ENCODE results near the gene HPCAL1. TPM values are rescaled to one million over a fixed set of nuclear protein-coding genes. Genes with fewer than 3 reads are reported as not detected.

Gene HPCAL1
- total RNA-seq, 1 donor from 2014 or later: 3.7 TPM

DNA sequence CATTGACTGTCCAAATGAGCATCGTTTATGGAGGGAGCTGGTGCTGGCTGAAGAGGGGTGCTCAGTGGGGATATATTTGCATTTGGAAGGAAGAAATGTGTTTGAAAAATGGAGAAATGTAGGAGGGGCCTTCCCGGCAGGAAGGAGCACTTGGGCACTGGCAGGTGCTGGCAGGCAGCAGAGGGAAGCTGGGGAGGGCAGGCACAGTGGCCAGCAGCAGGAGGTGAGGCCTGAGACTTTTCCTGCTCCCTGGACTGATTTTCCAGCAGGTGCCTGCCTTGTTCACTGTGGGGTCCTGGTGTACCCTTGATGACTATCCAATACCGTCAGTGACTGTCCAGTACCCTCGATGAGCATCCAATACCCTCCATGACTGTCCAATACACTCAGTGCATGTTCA, 20.8 kb upstream of the HPCAL1 start:
- TF ChIP-seq, protein P1, sequence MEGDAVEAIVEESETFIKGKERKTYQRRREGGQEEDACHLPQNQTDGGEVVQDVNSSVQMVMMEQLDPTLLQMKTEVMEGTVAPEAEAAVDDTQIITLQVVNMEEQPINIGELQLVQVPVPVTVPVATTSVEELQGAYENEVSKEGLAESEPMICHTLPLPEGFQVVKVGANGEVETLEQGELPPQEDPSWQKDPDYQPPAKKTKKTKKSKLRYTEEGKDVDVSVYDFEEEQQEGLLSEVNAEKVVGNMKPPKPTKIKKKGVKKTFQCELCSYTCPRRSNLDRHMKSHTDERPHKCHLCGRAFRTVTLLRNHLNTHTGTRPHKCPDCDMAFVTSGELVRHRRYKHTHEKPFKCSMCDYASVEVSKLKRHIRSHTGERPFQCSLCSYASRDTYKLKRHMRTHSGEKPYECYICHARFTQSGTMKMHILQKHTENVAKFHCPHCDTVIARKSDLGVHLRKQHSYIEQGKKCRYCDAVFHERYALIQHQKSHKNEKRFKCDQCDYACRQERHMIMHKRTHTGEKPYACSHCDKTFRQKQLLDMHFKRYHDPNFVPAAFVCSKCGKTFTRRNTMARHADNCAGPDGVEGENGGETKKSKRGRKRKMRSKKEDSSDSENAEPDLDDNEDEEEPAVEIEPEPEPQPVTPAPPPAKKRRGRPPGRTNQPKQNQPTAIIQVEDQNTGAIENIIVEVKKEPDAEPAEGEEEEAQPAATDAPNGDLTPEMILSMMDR (IDR thresholded peaks at IDR 0.05): no peak
- no peak for TF ChIP-seq EZH2 (IDR thresholded peaks at IDR 0.05)
- TF ChIP-seq EZH2phosphoT487 (IDR thresholded peaks at IDR 0.05): no peak
- peaks cover 8% of the 10 kb centered on the region for H3K27me3 Mint-ChIP-seq (ENCODE audit: insufficient read depth, low read depth)
- H3F3A ChIP-seq (ENCODE audit: low read depth): no peaks in the 10 kb centered on the region
- H4K20me1 ChIP-seq (ENCODE audit: low read depth): no peaks in the 10 kb centered on the region
- no peak overlapping the region for H3K4me2 ChIP-seq
- H2AFZ ChIP-seq (replicated peaks): no peak overlapping the region
- H3K27ac Mint-ChIP-seq: no peak overlapping the region
- peaks cover 13% of the 10 kb centered on the region for H3K4me1 ChIP-seq
- no peaks in the 10 kb centered on the region for H3K9me3 ChIP-seq (ENCODE audit: low read depth)
- H3K79me2 ChIP-seq (ENCODE audit: low read depth): no peaks in the 10 kb centered on the region
- no peaks in the 10 kb centered on the region for H3K36me3 Mint-ChIP-seq
- DNase-seq (ENCODE audit: low spot score): no peak
- H3K36me3 ChIP-seq: no peaks in the 10 kb centered on the region
- no peaks in the 10 kb centered on the region for H3K9me3 Mint-ChIP-seq
- H3K4me1 Mint-ChIP-seq: peaks cover 35% of the 10 kb centered on the region
- H3K9ac ChIP-seq: no peak overlapping the region
- H3K27me3 ChIP-seq: no peaks in the 10 kb centered on the region
- no peak overlapping the region for H3K4me3 Mint-ChIP-seq
- H3K27ac ChIP-seq: no peak overlapping the region
- H3K4me3 ChIP-seq: no peak overlapping the region

DNA sequence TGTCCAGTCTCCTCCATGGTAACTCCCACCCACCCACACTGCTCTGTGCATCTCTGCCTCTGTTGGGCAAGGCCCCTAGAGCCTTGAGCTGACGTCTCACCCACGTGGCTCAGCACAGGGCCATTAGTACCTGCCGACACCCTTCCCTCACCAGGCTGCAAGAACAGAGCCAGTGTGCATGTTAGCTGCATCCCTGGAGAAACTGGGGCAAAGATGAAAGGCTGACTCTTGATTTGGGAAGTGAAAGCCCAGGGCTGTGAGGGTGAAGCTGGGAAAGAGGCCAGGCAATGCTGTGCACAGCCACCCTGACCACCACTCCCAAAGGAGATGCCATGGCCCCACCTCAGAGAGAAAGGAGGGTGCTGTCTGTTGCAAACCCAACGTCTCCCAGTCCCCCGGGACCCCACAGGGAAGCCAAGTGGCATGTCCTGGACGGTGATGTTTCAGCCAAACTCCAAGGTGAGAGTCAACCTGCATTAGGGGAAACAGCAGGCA, 20.0 kb upstream of the HPCAL1 start:
- peaks cover 13% of the 10 kb centered on the region for H3K4me1 ChIP-seq
- H3K9me3 ChIP-seq (ENCODE audit: low read depth): no peaks in the 10 kb centered on the region
- H3K27ac ChIP-seq: no peak overlapping the region
- Mint-ChIP-seq H3K9me3 (no peaks in the 10 kb centered on the region), H3K27ac (peak overlapping the region; percentile 23), H3K27me3 (ENCODE audit: insufficient read depth, low read depth) (peaks cover 6% of the 10 kb centered on the region), H3K36me3 (no peaks in the 10 kb centered on the region), H3K4me1 (peaks cover 33% of the 10 kb centered on the region), H3K4me3 (no peak overlapping the region)
- H3K4me3 ChIP-seq: no peak overlapping the region
- H3K79me2 ChIP-seq (ENCODE audit: low read depth): no peaks in the 10 kb centered on the region
- DNase-seq (ENCODE audit: low spot score): no peak
- H3K36me3 ChIP-seq: no peaks in the 10 kb centered on the region
- TF ChIP-seq EZH2 (IDR thresholded peaks at IDR 0.05): no peak
- TF ChIP-seq EZH2phosphoT487 (IDR thresholded peaks at IDR 0.05): no peak
- TF ChIP-seq, protein P1 (IDR thresholded peaks at IDR 0.05): no peak
- H3K27me3 ChIP-seq: no peaks in the 10 kb centered on the region
- H3K4me2 ChIP-seq: no peak overlapping the region
- no peaks in the 10 kb centered on the region for H3F3A ChIP-seq (ENCODE audit: low read depth)
- H2AFZ ChIP-seq (replicated peaks): peak overlapping the region; percentile 83
- no peaks in the 10 kb centered on the region for H4K20me1 ChIP-seq (ENCODE audit: low read depth)
- no peak overlapping the region for H3K9ac ChIP-seq

DNA sequence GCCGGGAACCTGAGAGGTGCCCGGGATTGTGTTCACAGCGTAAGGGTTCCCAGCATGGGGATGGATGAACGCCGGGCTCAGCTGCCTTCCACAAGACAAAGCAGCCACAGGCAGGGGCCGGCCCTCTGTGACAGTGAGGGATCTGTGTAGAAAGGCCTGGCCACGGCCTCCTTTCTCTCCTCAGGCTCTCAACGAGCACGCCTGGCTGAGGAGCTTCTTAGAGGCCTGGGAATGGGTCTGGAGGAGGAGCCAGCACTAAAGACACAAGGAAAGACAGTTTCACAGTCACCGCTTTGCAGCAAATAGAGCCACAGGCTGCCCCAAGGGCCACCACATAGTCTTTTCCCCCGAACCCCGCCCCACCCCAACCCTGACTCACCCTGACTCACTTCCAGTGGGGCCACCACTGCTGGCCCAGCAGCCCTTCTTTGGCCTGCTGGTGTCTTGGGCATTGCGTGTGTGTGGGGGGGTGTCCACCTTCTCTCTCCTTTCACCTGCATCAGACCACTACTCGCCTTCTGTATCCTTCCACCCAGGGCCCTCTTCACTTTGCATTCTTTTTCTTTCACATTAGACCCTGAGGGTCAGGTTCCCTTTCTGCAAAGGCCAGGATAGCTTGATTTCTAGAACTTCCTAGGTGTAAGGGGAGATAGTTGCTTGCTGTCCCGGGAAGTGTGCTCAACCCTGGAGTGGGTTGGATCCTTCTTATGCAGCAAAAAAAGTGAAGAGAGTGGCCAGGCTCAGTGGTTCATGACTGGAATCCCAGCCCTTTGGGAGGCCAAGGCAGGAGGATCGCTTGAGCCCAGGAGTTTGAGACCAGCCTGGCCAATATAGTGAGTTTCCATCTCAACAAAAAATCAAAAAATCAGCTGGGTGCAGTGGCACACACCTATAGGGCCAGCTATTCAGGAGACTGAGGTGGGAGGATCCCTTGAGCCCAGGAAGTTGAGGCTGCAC, 19.3 kb upstream of the HPCAL1 start:
- Histone ChIP-seq H3K4me2 (no peak overlapping the region), H3K79me2 (ENCODE audit: low read depth) (no peaks in the 10 kb centered on the region), H3K9ac (no peak overlapping the region), H3K27me3 (no peaks in the 10 kb centered on the region), H2AFZ (replicated peaks) (peak overlapping the region; percentile 83), H3F3A (ENCODE audit: low read depth) (no peaks in the 10 kb centered on the region), H3K36me3 (no peaks in the 10 kb centered on the region), H3K4me3 (no peak overlapping the region), H3K4me1 (peaks cover 13% of the 10 kb centered on the region), H4K20me1 (ENCODE audit: low read depth) (no peaks in the 10 kb centered on the region), H3K27ac (no peak overlapping the region), H3K9me3 (ENCODE audit: low read depth) (no peaks in the 10 kb centered on the region)
- no peak overlapping the region for H3K4me3 Mint-ChIP-seq
- no peaks in the 10 kb centered on the region for H3K9me3 Mint-ChIP-seq
- TF ChIP-seq EZH2phosphoT487 (IDR thresholded peaks at IDR 0.05): no peak
- TF ChIP-seq EZH2 (IDR thresholded peaks at IDR 0.05): no peak
- TF ChIP-seq, protein P1 (IDR thresholded peaks at IDR 0.05): no peak
- peaks cover 8% of the 10 kb centered on the region for H3K27me3 Mint-ChIP-seq (ENCODE audit: insufficient read depth, low read depth)
- peak; percentile 63 for DNase-seq (ENCODE audit: low spot score)
- H3K36me3 Mint-ChIP-seq: no peaks in the 10 kb centered on the region
- H3K4me1 Mint-ChIP-seq: peaks cover 29% of the 10 kb centered on the region
- H3K27ac Mint-ChIP-seq: no peak overlapping the region

Data from neural progenitor cell (in vitro differentiated cells).